GM21723 (cell line): ENCODE data around the gene ATG2A.
A peak's percentile ranks its signal among the peaks of the same experiment; 100 is the strongest.

Experiments
- ATAC-seq: cut with Tn5 transposase; IDR thresholded peaks from one replicate; pipeline ENCODE4 v1.9.1; 2021; ENCODE audit warnings: mild to moderate bottlenecking, moderate library complexity; ENCODE audit not compliant: unreplicated experiment

The ATG2A gene

DNA sequence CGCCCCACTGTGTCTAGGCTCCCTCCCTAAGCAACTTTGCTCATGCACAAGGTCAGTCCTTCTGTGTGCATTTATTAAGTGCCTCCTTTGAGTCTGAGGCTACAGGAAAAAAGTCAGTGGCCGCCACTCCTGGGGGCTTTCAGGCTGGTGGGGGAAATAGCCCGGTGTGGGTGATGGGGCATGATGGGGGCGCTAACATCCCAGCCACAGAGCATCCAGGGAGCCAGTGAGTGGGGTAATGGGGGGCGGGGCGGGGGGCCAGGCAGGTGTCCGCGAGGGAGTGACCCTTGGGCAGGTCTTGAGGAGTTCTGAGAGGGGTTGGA is 28.6 kb downstream of the ATG2A start:
- ATAC-seq, result no peak

- ATAC-seq, result peak; percentile 74
Measured at GRCh38 chr11:64887757-64888405, 29.1 kb downstream of the ATG2A start.

GRCh38 chr11:64887234-64887756 is 29.7 kb downstream of the ATG2A start:
- no peak for ATAC-seq

DNA sequence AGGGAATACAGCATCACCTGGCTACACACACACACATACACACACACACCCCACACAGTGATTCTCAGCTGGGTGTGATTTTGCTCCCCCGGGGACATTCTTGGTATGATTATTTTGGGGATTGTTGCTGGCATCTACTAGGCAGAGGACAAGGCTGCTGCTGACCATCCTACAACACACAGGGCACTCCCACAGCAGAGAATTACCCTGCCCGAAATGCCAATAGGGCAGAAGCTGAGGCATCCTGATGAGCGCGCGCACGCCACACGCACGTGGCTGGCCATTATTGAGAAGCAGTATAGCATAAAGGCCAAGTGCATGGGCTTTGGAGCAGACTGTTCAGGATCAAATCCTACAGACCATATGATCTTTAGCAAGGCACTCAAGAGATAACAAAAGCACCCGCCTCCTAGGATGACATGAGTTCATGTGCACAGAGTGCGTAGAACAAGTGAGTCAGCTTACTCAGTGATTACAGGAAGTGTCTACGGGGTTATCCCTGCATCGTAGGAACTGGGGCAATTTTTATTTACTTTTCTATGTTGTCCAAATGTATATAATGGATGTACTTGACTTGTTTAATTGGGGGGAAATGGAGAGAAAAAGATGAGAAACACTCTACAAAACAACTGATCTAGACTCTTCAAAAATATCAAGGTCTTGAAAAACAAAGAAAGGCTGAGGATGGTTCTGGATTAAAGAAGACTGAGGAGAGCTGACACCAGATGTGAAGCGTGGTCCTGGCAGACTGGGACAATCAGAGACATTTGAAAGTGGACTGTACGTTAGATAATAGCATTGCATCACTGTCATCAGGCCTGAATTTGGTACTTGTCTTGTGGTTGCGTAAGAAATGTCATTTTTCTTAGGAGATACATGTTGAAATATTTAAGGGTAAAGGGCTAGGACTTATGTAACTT is 31.4 kb downstream of the ATG2A start:
- ATAC-seq, result no peak

DNA sequence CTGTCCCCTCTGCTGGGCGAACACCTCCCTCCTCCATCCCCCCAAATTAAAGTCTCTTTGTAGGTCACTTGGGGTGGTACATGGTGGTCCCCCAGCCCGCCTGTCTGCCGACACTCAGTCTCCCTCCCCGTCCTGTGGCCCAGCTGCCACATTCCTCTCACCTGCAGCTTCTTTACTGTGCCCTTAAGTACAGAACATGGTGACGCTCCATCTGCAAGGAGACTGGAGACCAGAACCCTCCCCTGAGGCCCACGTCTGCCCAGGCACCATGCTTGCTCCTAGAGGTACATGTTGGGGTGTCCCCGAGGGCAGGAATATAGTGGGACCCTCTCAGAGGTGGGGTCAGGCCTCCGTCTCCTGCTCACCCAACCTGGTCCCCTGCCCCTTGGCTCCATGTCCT is 33.0 kb downstream of the ATG2A start:
- no peak for ATAC-seq

DNA sequence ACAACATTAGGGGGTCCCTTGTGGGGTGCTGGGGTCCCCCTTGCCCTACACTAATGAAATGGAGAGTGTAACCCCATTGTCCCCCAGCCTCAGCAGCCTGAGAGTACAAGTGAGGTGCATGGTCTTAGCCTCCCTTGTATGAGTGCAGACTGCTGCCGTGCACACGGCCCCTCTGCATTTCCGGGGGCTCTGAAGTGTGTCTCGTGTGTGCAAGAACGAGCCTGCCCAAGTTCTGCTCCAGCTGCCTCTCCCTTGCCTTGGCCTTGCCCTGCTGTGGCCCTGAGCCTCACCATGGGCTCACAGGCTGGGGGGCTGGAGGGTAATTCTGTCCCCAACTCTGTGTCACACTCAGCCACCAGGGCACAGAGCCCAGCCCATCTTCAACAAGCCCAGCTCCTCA is 33.4 kb downstream of the ATG2A start:
- no peak for ATAC-seq

- ATAC-seq, result no peak
Measured at GRCh38 chr11:64882243-64882642, 34.8 kb downstream of the ATG2A start.

GRCh38 chr11:64881476-64881875 is 35.5 kb downstream of the ATG2A start:
- no peak for ATAC-seq

DNA sequence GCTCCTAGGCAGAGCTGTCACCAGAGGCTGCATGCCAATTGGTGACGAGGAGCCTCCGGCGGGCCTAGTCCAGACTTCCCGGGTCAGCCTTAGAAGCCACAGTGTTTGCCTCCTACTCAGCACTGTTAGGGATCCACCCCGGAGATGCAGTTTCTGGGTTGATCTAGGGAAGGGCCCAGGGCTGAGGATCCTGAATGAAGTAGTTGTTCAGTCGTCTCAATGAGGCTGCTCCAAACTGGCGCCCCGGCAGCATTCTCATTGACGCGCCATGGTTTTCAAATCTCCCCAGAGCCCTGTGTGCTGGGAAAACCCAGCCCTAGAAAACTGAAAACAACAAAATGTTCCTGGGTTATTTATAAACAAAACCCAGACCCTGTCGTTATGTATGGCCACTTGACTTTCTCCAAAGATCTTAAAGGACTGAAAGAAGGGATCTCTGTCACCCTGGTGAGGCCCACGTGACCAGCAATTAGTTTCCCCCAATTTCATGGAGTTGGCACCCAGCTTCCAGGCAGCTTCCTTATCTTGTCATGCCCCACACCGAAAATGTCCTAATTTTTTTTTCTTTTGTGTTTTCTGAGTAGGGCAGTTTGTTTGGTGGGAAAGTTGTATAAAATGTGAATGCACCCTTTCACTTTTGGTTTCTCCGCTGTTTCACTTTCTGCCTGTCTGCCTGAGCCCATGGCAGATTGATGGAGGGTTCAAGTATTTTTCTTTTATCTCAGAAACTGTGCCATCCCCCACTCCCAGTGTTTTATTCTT is 36.6 kb downstream of the ATG2A start:
- no peak for ATAC-seq

DNA sequence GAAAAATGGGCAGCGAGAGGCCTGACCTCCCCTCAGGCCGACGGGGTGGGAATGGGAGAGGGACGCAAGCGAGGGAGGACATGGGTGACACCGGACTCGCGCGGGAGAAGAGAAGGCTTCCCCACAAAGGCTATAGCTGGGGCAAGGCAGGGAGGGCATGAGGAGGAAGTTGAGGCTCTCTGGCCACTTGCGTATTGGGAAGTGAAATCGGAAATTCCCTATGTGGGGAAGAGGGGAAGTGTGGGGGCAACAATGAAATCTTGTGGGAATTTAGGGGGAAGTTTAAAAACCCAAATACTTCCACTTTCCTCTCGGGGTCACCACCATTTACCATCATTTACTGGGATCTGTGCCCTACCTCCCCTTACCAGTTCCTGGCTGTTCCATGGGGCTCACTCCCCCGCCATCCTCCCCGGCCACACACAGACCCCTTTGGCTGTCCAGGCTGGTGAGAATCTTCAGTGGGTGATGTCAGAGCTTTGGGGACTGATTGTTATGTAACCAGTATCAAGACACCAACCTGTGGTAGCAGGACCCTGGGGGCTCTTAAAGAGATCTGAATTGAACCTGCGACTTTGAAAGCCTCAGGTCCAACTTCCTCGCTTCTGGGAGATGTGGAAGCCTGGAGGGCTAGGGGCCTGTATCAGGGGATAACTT is 37.6 kb downstream of the ATG2A start:
- ATAC-seq, result no peak

DNA sequence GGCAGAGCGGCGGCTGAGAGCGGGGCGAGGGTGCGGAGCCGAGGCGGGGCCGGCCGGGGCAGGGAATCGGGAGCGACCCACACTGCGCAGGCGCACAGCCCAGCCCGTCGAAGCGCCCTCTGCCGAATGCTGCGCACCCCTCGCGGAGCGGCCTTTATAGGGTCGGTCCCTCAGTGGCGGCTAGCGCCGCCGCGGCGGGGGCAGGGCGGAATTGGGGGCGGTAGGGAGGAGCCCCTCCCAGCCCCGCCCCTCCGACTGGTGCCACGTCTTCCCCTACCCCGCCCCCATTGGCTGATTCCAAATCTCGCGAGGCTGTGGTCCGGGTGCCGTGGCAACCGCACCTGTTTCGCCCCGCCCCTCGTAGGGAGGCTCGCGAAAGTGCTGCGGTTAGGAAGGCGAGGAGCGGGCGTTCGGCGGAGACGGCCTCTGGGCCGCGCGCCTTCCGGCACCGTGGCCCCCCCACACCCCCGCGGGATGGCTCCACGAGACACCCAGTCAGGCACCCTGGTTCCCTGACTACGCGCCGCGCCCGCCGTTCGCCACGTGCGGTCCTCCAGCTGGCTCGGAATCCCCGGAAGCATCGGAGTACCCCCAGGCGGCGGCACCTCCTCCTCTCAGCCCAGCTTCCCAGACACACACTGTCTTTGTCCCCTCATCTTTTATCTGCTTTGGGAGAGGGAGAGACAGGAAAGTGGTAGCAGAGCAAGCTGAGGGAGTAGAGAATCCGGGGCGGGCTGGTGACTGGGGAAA is 38.3 kb downstream of the ATG2A start, which contains the start of gene EHD1:
Gene EHD1, minus strand, starts transcription at position 128 of the 750 bp plus-strand sequence. CDS start 157 bp downstream, outside the sequence.
- ATAC-seq, result peak; percentile 63

GRCh38 chr11:64878223-64878493 is 38.9 kb downstream of the ATG2A start:
- no peak for ATAC-seq

- no peak for ATAC-seq
Measured at GRCh38 chr11:64877390-64878222, 39.4 kb downstream of the ATG2A start.

GRCh38 chr11:64876835-64877341 is 40.1 kb downstream of the ATG2A start:
- ATAC-seq, result no peak

DNA sequence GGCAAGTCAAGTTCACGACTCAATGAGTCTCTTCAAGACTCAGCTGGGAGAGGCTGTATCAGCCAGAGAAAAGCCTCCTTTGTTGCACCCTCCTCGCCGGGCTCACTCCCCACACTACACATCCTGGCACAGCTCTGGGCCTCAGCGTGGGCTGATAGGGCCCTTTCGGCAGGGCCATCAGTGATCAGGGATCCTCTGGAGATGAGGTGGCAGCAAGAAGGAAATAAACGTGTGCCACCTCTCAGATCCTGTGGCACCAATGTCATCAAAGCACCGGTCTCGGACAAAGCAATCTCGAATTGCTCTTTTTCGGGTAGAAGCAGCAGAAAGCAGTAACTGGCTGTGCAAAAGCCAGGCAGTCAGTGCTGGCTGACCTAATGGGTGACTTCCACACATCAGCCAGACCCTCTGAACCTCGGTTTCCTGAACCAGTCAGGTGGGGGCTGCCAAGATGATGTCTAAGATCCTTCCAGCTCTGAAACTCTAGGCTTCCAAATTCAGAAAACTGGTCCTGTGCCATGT is 40.7 kb downstream of the ATG2A start:
- no peak for ATAC-seq

DNA sequence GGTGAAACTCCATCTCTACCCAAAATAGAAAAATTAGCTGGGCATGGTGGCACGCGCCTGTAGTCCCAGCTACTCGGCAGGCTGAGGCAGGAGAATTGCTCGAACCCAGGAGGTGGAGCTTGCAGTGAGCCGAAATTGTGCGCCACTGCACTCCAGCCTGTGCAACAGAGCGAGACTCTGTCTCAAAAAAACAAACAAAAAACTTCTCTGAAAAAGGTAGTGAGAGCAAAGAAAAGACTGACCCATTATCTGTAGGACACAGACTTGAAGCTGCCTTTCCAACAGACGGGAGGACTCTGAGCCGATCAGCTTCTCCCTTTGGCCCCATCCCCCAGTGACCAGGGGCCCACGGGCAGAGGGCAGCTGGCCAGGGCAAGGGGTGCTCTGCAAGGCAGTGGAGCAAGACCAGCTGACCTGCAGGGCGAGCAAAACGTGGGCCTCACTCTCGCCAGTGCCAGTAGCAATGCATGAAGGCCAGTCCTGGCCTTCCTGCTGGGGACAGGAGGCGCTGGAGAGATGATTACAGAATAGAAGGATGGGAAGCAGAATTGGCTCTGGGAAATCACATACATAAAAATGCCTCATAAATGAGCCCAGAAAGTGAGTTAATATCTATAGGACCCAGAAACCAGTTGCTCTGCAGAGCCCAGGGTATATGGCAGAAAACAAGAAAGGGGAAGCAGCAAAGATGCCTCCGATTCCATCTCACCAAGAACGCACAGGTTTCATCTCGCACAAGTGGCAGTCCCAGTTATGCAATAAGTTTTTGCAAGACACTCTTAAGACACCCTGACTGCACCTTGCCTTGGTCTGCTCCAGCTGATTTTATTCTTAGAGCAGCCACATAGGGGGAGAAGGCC is 41.4 kb downstream of the ATG2A start:
- no peak for ATAC-seq

GRCh38 chr11:64874308-64875240 is 42.4 kb downstream of the ATG2A start:
- no peak for ATAC-seq
